ENCODE results near the gene ATF7IP2.
"Not testable (repeated sequence)": the region's sequence is repeated elsewhere in the genome, so short reads cannot be mapped to it uniquely, and the experiment has no call there.

Gene ATF7IP2

GRCh38 chr16:10453159-10453510, 67.3 kb downstream of the ATF7IP2 start:
- no peak for DNase-seq

GRCh38 chr16:10465821-10466220, 80.0 kb downstream of the ATF7IP2 start:
- no peak for DNase-seq

- DNase-seq = no peak
Observed at GRCh38 chr16:10466313-10466712, 80.5 kb downstream of the ATF7IP2 start.

GRCh38 chr16:10466861-10467260, 81.0 kb downstream of the ATF7IP2 start:
- no peak for DNase-seq

DNA sequence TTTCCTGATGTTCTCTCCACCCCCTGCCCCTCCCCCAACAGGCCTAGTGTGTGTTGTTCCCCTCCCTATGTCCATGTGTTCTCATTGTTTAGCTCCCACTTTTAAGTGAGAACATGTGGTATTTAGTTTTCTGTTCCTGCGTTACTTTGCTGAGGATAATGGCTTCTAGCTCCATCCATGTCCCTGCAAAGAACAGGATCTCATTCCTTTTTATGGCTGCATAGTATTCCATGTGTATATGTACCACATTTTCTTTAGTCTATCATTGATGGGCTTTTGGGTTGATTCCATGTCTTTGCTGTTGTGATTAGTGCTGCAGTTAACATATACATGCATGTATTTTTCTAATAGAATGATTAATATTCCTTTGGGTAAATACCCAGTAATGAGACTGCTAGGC, 90.8 kb downstream of the ATF7IP2 start:
- not testable (repeated sequence) for DNase-seq

- no peak for DNase-seq
Observed at GRCh38 chr16:10480151-10480550, 94.3 kb downstream of the ATF7IP2 start.

DNA sequence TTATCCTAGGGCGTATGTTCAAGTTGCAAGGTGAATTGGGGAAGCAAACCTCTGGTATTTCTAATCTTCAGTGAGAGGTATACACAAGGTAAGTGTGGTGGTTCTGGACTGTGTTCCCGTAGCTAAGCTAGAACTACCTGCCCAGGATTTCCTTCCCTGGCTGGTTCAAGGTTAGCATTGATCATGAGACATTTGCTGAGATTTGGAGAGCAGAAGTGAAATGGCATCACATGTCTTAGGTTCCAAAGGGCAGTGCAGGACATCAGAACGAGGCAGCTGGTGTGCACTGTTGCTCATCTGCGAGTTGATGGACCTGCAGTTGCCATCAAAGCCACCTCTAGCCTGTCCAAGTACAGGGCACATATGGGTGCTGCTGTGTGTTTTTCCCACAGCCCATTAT, 99.3 kb downstream of the ATF7IP2 start:
- no peak for DNase-seq

DNA sequence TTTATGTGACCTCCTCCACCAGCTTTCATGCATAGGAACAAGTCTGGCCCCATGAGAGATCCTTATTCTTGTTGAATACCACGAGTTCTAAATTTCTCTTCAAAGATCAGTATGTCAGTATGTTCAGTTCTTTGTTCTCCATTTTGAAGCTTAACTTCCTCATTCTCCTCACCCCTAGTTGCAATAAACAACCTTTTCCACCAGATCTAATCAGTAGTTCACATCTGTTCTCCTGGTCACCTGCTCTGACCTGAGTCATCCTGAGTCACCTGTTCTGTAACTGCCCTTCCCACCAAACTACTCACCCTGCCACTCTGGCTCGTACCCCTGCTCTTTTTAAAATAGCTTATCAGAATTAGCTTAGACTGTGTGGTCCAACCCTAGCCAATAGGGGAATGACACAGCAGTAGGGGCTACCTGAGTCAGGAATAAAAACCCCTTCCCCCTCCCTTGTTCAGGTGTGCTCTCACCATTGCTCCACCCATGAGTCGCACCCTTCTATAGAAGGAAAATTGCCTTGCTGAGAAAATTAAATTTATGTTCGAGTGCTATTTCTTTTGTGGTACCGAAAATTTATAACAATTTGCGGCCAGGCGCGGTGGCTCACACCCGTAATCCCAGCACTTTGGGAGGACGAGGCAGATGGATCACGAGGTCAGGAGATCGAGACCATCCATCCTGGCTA, 100.0 kb downstream of the ATF7IP2 start:
- DNase-seq = no peak

DNA sequence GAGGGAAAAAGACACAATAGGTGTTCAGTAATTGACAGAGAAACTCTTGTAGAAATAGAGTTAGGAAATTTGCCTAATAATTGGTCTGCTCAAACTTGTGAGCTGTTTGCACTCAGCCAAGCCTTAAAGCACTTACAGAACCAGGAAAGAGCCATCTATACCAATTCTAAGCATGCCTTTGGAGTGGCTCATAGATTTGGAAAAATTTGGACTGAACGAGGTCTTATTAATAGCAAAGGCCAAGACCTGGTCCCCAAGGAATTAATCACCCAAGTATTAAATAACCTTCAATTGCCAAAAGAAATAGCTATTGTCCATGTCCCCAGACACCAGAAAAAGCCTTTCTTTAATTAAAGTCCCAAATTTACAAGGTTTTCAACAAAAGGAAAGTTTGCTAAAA, 104.3 kb downstream of the ATF7IP2 start:
- no peak for DNase-seq

DNA sequence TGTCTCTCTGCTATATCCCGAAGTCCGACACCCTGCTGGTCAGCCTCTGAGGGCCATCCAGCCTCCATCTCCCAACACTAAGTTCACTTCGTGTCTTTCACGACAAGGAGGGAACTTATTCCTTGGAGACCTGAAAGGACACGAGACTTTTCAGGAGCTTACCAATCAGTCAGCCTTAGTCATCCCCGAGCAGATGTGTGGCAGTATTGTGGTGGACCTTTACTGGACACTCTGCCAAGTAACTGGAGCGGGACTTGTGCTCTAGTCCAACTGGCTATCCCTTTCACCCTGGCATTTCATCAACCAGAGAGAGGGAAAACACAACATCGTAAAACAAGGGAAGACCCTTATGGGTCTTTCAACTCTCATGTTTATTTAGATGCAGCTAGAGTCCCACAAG, 107.4 kb downstream of the ATF7IP2 start:
- DNase-seq = no peak

- no peak for DNase-seq
Observed at GRCh38 chr16:10494343-10495030, 108.6 kb downstream of the ATF7IP2 start.

DNA sequence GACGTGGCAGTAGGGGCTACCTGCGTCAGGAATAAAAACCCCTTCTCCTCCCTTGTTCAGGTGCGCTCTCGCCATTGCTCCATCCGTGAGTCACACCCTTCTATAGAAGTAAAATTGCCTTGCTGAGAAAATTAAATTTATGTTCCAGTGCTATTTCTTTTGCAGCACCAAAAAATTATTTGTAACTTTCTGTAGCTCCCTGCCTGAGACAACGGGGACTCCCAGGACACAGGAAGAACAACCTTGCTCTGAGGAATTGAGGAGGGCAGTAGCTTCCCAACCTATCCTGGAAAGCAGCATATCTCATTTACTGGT, 109.1 kb downstream of the ATF7IP2 start:
- DNase-seq = no peak

GRCh38 chr16:10497132-10498101, 111.6 kb downstream of the ATF7IP2 start:
- DNase-seq = no peak

DNA sequence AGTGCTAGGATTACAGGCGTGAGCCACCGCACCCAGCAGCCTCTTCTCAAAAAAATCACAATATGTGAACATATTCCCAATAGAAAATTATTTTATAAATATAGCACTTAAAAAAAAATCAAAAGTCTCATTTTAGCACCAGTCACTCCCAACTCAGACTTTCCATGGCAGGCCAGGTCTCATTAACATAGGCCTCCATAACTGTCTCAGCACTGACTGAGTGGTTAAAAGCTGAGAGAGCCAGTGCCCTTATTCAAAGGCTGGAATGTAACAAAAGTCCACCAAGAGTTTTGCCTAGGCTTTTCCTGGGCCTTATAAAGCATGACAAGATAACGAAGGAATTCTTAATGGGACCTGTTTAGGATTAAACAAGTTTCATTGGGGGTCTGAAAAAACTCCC, 114.7 kb downstream of the ATF7IP2 start:
- DNase-seq = no peak

DNA sequence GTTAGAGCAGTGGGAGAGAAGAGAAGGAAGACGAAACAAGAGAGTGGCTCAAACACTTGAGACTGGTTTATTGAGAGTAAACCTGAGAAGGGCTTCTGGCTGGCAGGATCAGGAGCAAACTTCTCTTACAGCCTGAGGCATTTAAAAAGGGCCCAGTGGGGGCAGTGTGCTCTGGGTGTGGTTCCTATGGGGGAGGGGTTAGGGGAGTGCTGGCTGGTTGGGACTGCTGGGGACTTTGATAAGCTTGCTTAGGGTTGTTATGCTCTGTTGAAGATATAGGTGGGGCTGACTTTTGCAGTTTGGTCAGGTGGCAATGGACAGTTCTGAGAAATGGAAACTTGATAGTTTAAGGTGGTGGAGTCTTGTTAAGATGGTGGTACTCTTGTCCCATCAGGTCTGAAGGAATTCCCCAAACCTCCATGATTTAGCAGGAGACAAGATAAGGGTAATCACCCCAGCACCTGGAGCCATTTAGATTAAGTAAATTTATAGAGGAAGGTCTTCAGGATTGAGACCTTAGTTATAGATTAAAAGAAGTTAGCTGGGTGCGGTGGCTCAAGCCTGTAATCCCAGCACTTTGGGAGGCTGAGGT, 115.3 kb downstream of the ATF7IP2 start:
- DNase-seq = no peak

DNA sequence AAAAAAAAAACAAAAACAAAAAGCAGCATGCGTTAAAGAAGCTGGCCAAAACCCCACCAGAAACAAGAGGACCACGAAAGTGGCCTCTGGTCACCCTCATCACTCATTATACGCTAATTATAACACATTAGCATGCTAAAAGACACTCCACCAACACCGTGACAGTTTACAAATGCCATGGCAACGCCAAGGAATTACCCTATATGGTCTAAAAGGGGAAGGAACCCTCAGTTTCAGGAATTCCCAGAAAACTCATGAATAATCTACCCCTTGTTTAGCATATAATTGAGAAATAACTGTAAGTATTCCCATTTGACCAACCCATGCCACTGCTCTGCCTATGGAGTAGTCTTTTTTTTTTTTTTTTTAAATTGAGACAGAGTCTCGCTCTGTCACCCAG, 116.9 kb downstream of the ATF7IP2 start:
- DNase-seq = no peak

GRCh38 chr16:10504404-10504885, 118.6 kb downstream of the ATF7IP2 start:
- DNase-seq = no peak

GRCh38 chr16:10505286-10505685, 119.4 kb downstream of the ATF7IP2 start:
- not testable (repeated sequence) for DNase-seq

DNA sequence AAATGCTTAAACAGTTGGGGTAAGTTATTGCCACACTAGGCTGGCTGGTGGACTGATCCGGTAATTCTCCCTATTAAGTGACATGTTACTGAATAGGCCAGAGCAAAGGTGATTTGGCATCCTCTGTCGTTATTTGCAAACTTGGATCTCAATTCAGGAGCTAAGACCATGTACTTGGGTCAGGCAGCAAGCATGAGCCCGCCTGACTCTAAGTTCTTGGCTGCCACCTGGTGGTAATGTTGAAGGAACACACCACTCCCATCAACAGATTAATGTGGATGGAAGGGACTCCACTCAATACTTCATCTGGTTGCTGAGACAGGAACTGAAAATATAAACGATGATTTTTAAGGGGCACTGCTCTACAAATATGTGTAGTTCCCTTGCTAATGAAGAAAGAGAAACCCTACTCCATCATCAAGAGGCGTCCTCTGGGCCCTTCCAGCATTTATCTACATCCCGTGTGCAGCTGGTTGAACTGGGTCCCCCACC, 123.7 kb downstream of the ATF7IP2 start:
- DNase-seq = peak; percentile 51 to 73

GRCh38 chr16:10510279-10510678, 124.4 kb downstream of the ATF7IP2 start:
- DNase-seq = no peak

- DNase-seq = peak in 1 of 2 donors; percentile 26
Observed at GRCh38 chr16:10511829-10512228, 126.0 kb downstream of the ATF7IP2 start.

DNA sequence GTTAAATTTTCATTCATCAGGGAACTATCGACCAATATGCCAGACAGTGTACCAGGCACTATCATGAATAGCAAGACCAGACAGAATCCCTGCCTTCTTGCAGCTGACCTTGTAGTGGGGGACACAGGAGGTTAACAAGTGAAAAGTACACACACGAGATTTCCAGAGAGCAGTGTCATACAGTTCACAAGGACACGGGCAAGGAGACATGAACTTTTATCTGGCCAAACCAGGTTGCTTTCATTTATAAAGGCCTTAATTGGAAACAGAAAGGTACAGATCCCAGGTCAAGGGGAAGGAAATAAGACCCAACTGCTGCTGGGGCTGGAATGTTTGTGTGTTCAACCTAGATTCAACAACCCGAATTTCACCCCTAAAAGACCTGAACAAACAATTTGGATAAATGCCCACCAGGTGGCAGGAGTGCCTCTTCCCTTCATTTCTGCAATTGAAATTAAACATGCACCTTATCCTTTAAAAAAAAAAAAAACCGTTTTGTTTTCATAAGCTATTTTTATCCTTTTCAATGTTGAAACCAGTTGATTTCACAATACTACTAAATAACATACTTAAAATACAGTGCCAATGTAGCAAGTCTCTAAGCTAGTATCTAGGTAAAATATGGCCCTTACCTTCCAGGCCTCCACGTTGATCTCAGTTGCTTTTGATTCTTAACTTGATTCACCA, 128.7 kb downstream of the ATF7IP2 start:
- DNase-seq = peak; percentile 46 to 53
